Neural cell (in vitro differentiated cells): ENCODE data around the gene PITX1. TPM values are rescaled to one million over a fixed set of nuclear protein-coding genes. Genes with fewer than 3 reads are reported as not detected.

Source experiments
- H2AFZ ChIP-seq: fragments of 200-600, 300-800 bp; sonication (generic), shearing (Covaris generic); 2 replicates; pipeline ENCODE4 v1.6.0; 2014; ENCODE audit warnings: low read depth, mild to moderate bottlenecking, antibody characterized with exemption, low read length, moderate library complexity
- H3F3A ChIP-seq: fragments of 200-600 bp; shearing (Covaris generic); 2 replicates; pipeline ENCODE4 v1.6.1; 2016; ENCODE audit warnings: mild to moderate bottlenecking, moderate library complexity, mixed read lengths, antibody characterized with exemption, low read length; ENCODE audit not compliant: insufficient read depth, poor library complexity, severe bottlenecking
- H3K27ac ChIP-seq: fragments of 200-600, 300-800 bp; sonication (generic), shearing (Covaris generic); 2 replicates; pipeline ENCODE4 v1.5.1; 2014; ENCODE audit warnings: mild to moderate bottlenecking, low read length, moderate library complexity
- H3K27me3 ChIP-seq: fragments of 300-800, 200-600 bp; sonication (generic), shearing (Covaris generic); 2 replicates; pipeline ENCODE4 v1.6.0; 2014; ENCODE audit warnings: mild to moderate bottlenecking, low read depth, low read length, moderate library complexity; ENCODE audit not compliant: insufficient read depth
- H3K36me3 ChIP-seq: fragments of 300-800, 200-600 bp; sonication (generic), shearing (Covaris generic); 2 replicates; pipeline ENCODE4 v1.5.1; 2014; ENCODE audit warnings: mild to moderate bottlenecking, antibody characterized with exemption, low read length, moderate library complexity; ENCODE audit not compliant: insufficient read depth
- H3K4me2 ChIP-seq: fragments of 300-800, 200-600 bp; sonication (generic), shearing (Covaris generic); 2 replicates; pipeline ENCODE4 v1.6.0; 2014; ENCODE audit warnings: mild to moderate bottlenecking, low read length
- H3K4me3 ChIP-seq: fragments of 300-800, 200-600 bp; sonication (generic), shearing (Covaris generic); 2 replicates; pipeline ENCODE4 v1.5.1; 2014; ENCODE audit warnings: mild to moderate bottlenecking, low read length, moderate library complexity
- H3K79me2 ChIP-seq: fragments of 200-600 bp; shearing (Covaris generic); replicated peaks from 2 replicates; pipeline ENCODE4 v1.6.0; 2014; ENCODE audit warnings: mild to moderate bottlenecking, low read length, moderate library complexity; ENCODE audit not compliant: insufficient read depth
- H3K9ac ChIP-seq: fragments of 300-800, 200-600 bp; sonication (generic), shearing (Covaris generic); 2 replicates; pipeline ENCODE4 v1.6.1; 2016; ENCODE audit warnings: mild to moderate bottlenecking, low read length, mixed read lengths
- H3K9me2 ChIP-seq: fragments of 200-600 bp; shearing (Covaris generic); 2 replicates; pipeline ENCODE4 v1.6.1; 2016; ENCODE audit warnings: mild to moderate bottlenecking, low read length, mixed read lengths; ENCODE audit not compliant: insufficient read depth
- H3K9me3 ChIP-seq: fragments of 200-600, 300-800 bp; sonication (generic), shearing (Covaris generic); 2 replicates; pipeline ENCODE4 v1.6.1; 2016; ENCODE audit warnings: mild to moderate bottlenecking, mixed run types, low read length, moderate library complexity, mixed read lengths
- H4K20me1 ChIP-seq: fragments of 200-600 bp; shearing (Covaris generic); 2 replicates; pipeline ENCODE4 v1.6.1; 2016; ENCODE audit warnings: mild to moderate bottlenecking, mixed run types; ENCODE audit not compliant: insufficient read depth
- CTCF ChIP-seq: fragments of 450-650 bp; IDR thresholded peaks from 2 replicates; pipeline ENCODE4 v1.5.1; 2014; ENCODE audit warnings: antibody characterized with exemption, mild to moderate bottlenecking, moderate library complexity; ENCODE audit not compliant: poor library complexity, severe bottlenecking
- EP300 ChIP-seq: fragments of 450-650 bp; conservative IDR thresholded peaks from 2 replicates; pipeline ENCODE4 v1.6.1; 2014; ENCODE audit warnings: antibody characterized with exemption, mild to moderate bottlenecking, moderate library complexity; ENCODE audit not compliant: poor library complexity, severe bottlenecking
- EZH2 ChIP-seq: fragments of 200-600, 300-800 bp; shearing (Covaris generic), sonication (generic); IDR thresholded peaks from 2 replicates; pipeline ENCODE4 v1.6.1; 2014; ENCODE audit warnings: antibody characterized with exemption, low read length, borderline replicate concordance, mild to moderate bottlenecking; ENCODE audit not compliant: insufficient read depth, poor library complexity, severe bottlenecking
- MXI1 ChIP-seq: fragments of 450-650 bp; conservative IDR thresholded peaks from 2 replicates; pipeline ENCODE4 v1.6.1; 2014; ENCODE audit warnings: antibody characterized with exemption, mild to moderate bottlenecking; ENCODE audit not compliant: poor library complexity, severe bottlenecking
- POLR2AphosphoS5 ChIP-seq: IDR thresholded peaks from 2 replicates; pipeline ENCODE4 v1.6.1; 2012
- RAD21 ChIP-seq: fragments of 450-650 bp; conservative IDR thresholded peaks from 2 replicates; pipeline ENCODE4 v1.6.1; 2014; ENCODE audit warnings: antibody characterized with exemption, mild to moderate bottlenecking, moderate library complexity
- REST ChIP-seq: IDR thresholded peaks from 2 replicates; pipeline ENCODE4 v1.6.1; 2012; ENCODE audit warnings: borderline replicate concordance
- SMC3 ChIP-seq: fragments of 450-650 bp; conservative IDR thresholded peaks from 2 replicates; pipeline ENCODE4 v1.6.1; 2014; ENCODE audit warnings: antibody characterized with exemption, mild to moderate bottlenecking, moderate library complexity; ENCODE audit not compliant: poor library complexity
- TAF1 ChIP-seq: IDR thresholded peaks from 2 replicates; pipeline ENCODE4 v1.6.1; 2012; ENCODE audit warnings: low read depth
- polyA plus RNA-seq: library from polyadenylated mRNA; depleted of rRNA; stranded (reverse); fragments of >200 nt; gene quantifications from 2 replicates; pipeline ENCODE4 v1.2.3, GENCODE V29; 2014

PITX1 gene
- polyA plus RNA-seq, 1 donor from 2014 or later: not detected

GRCh38 chr5:135066781-135067180, 32.8 kb upstream of the PITX1 start:
- H3K36me3 ChIP-seq: no peaks in the 10 kb centered on the region
- no peak overlapping the region for H2AFZ ChIP-seq
- no peaks in the 10 kb centered on the region for H3K9me3 ChIP-seq
- H3K27me3 ChIP-seq: no peaks in the 10 kb centered on the region
- no peaks in the 10 kb centered on the region for H3F3A ChIP-seq
- H3K9me2 ChIP-seq: no peaks in the 10 kb centered on the region
- H4K20me1 ChIP-seq: no peaks in the 10 kb centered on the region
- H3K9ac ChIP-seq: no peak overlapping the region
- H3K27ac ChIP-seq: no peak overlapping the region
- H3K4me3 ChIP-seq: no peak overlapping the region
- no peaks in the 10 kb centered on the region for H3K79me2 ChIP-seq
- no peak overlapping the region for H3K4me2 ChIP-seq
- TF ChIP-seq RAD21 (no peak), EP300 (no peak), TAF1 (no peak), REST (no peak), POLR2AphosphoS5 (no peak), MXI1 (no peak), EZH2 (no peak), SMC3 (no peak), CTCF (no peak)

- Histone ChIP-seq H3K4me2 (no peak overlapping the region), H3K9me2 (no peaks in the 10 kb centered on the region), H3F3A (no peaks in the 10 kb centered on the region), H3K9me3 (no peaks in the 10 kb centered on the region), H4K20me1 (no peaks in the 10 kb centered on the region), H3K4me3 (no peak overlapping the region), H3K27me3 (no peaks in the 10 kb centered on the region), H3K79me2 (no peaks in the 10 kb centered on the region), H3K9ac (no peak overlapping the region), H2AFZ (no peak overlapping the region), H3K36me3 (no peaks in the 10 kb centered on the region), H3K27ac (no peak overlapping the region)
- no peak for TF ChIP-seq MXI1
Measured at GRCh38 chr5:135065306-135066265, 31.6 kb upstream of the PITX1 start.
